SK-N-MC (cell line): ENCODE data around the gene ZNRF3.
"Not testable (repeated sequence)": the region's sequence is repeated elsewhere in the genome, so short reads cannot be mapped to it uniquely, and the experiment has no call there.

Experiments
- DNase-seq: peaks from one replicate; pipeline ENCODE4 v3.0.0-alpha.2; 2011; ENCODE audit warnings: low read depth, low spot score
- H3K27ac ChIP-seq: fragments of 200-600 bp; sonication (generic); 2 replicates; pipeline ENCODE4 v1.5.1; 2016; ENCODE audit warnings: mixed run types
- H3K36me3 ChIP-seq: fragments of 200-600 bp; sonication (generic); 2 replicates; pipeline ENCODE4 v1.6.1; 2017; ENCODE audit warnings: antibody characterized with exemption, low read length, mixed read lengths; ENCODE audit not compliant: insufficient read depth
- H3K4me3 ChIP-seq: fragments of 200-600 bp; sonication (generic); 2 replicates; pipeline ENCODE4 v1.5.1; 2016
- H3K9ac ChIP-seq: fragments of 200-600 bp; sonication (generic); 2 replicates; pipeline ENCODE4 v1.8.0; 2017; ENCODE audit warnings: mixed run types, mixed read lengths; ENCODE audit not compliant: insufficient read length
- H3K9me3 ChIP-seq: fragments of 200-600 bp; sonication (generic); 2 replicates; pipeline ENCODE4 v1.6.1; 2017; ENCODE audit warnings: low read depth, mild to moderate bottlenecking, antibody characterized with exemption, low read length, moderate library complexity, mixed read lengths
- EZH2 ChIP-seq: fragments of 200-600 bp; sonication (generic); IDR thresholded peaks from one replicate; pipeline ENCODE4 v1.6.1; 2017; ENCODE audit warnings: antibody characterized with exemption
- FOXP2 ChIP-seq: optimal IDR thresholded peaks from 2 replicates; pipeline ENCODE3; 2011; ENCODE audit warnings: mild to moderate bottlenecking, moderate library complexity; ENCODE audit not compliant: insufficient read depth; ENCODE audit errors: extremely low read length, control extremely low read depth
- POLR2AphosphoS5 ChIP-seq: IDR thresholded peaks from 2 replicates; pipeline ENCODE4 v1.6.1; 2012; ENCODE audit warnings: mild to moderate bottlenecking, low read depth, low read length, borderline replicate concordance

The ZNRF3 gene

GRCh38 chr22:29078036-29078868, 194.9 kb downstream of the ZNRF3 start:
- Histone ChIP-seq H3K36me3 (no peaks in the 10 kb centered on the region), H3K27ac (peak overlapping the region; percentile 96), H3K9me3 (no peaks in the 10 kb centered on the region), H3K9ac (peak overlapping the region; percentile 25), H3K4me3 (peak overlapping the region; percentile 25; the same call in 1 of the 2 replicates)
- TF ChIP-seq FOXP2 (no peak), POLR2AphosphoS5 (no peak), EZH2 (no peak)
- DNase-seq: no peak

GRCh38 chr22:29078869-29079207, 195.5 kb downstream of the ZNRF3 start:
- Histone ChIP-seq H3K9me3 (no peaks in the 10 kb centered on the region), H3K9ac (peak overlapping the region; percentile 33), H3K27ac (peak overlapping the region; percentile 96), H3K36me3 (no peaks in the 10 kb centered on the region), H3K4me3 (peak overlapping the region; percentile 53)
- TF ChIP-seq FOXP2 (no peak), EZH2 (no peak), POLR2AphosphoS5 (no peak)
- DNase-seq: no peak

GRCh38 chr22:29079218-29079901, 196.0 kb downstream of the ZNRF3 start:
- Histone ChIP-seq H3K27ac (peak overlapping the region; percentile 96), H3K9me3 (no peaks in the 10 kb centered on the region), H3K9ac (peak overlapping the region; percentile 33), H3K36me3 (no peaks in the 10 kb centered on the region), H3K4me3 (peak overlapping the region; percentile 53)
- TF ChIP-seq FOXP2: no peak
- TF ChIP-seq POLR2AphosphoS5: peak; percentile 49; the same call in 1 of the 2 replicates
- peak; percentile 85 for DNase-seq

GRCh38 chr22:29080106-29080975, 197.0 kb downstream of the ZNRF3 start:
- TF ChIP-seq POLR2AphosphoS5 (no peak), EZH2 (no peak), FOXP2 (no peak)
- no peak for DNase-seq
- Histone ChIP-seq H3K9me3 (no peaks in the 10 kb centered on the region), H3K27ac (peak overlapping the region; percentile 96), H3K36me3 (no peaks in the 10 kb centered on the region), H3K4me3 (peak overlapping the region; percentile 53; the same call in 1 of the 2 replicates), H3K9ac (no peak overlapping the region)

- no peak overlapping the region for H3K9ac ChIP-seq
- no peaks in the 10 kb centered on the region for H3K36me3 ChIP-seq
- no peaks in the 10 kb centered on the region for H3K9me3 ChIP-seq
- DNase-seq: no peak
- no peak for TF ChIP-seq FOXP2
- no peak for TF ChIP-seq EZH2
- TF ChIP-seq POLR2AphosphoS5: no peak
- no peak overlapping the region for H3K27ac ChIP-seq
- H3K4me3 ChIP-seq: no peak overlapping the region
Measured at GRCh38 chr22:29081517-29082236, 198.3 kb downstream of the ZNRF3 start.

- H3K27ac ChIP-seq: no peak overlapping the region
- TF ChIP-seq POLR2AphosphoS5 (no peak), FOXP2 (no peak), EZH2 (no peak)
- no peaks in the 10 kb centered on the region for H3K9me3 ChIP-seq
- H3K4me3 ChIP-seq: no peak overlapping the region
- no peaks in the 10 kb centered on the region for H3K36me3 ChIP-seq
- DNase-seq: no peak
- H3K9ac ChIP-seq: no peak overlapping the region
Measured at GRCh38 chr22:29082826-29083545, 199.6 kb downstream of the ZNRF3 start.

GRCh38 chr22:29083576-29083932, 200.2 kb downstream of the ZNRF3 start:
- H3K9me3 ChIP-seq, H3K36me3 ChIP-seq, H3K27ac ChIP-seq, H3K9ac ChIP-seq, DNase-seq, H3K4me3 ChIP-seq: not testable (repeated sequence)
